GF-D8 (cell line): ENCODE data around the gene KCNMB2.
"Not testable (repeated sequence)": the region's sequence is repeated elsewhere in the genome, so short reads cannot be mapped to it uniquely, and the experiment has no call there.

ENCODE experiments used
- DNase-seq: peaks from one replicate; lab custom pipeline; 2025; lab: John Stamatoyannopoulos, UW

KCNMB2 gene

GRCh38 chr3:178808748-178809147, 272.5 kb downstream of the KCNMB2 start:
- no peak for DNase-seq

- no peak for DNase-seq
Observed at GRCh38 chr3:178810181-178810580, 273.9 kb downstream of the KCNMB2 start.

GRCh38 chr3:178822722-178823121, 286.5 kb downstream of the KCNMB2 start:
- no peak for DNase-seq

- no peak for DNase-seq
Observed at GRCh38 chr3:178823150-178823549, 286.9 kb downstream of the KCNMB2 start.

- DNase-seq = no peak
Observed at GRCh38 chr3:178823591-178824246, 287.5 kb downstream of the KCNMB2 start.

GRCh38 chr3:178826435-178827123, 290.3 kb downstream of the KCNMB2 start:
- no peak for DNase-seq

GRCh38 chr3:178827285-178827856, 291.1 kb downstream of the KCNMB2 start:
- DNase-seq = no peak

GRCh38 chr3:178833695-178834094, 297.5 kb downstream of the KCNMB2 start:
- no peak for DNase-seq

GRCh38 chr3:178835033-178835432, 298.8 kb downstream of the KCNMB2 start:
- no peak for DNase-seq

GRCh38 chr3:178837512-178837911, 301.3 kb downstream of the KCNMB2 start:
- DNase-seq = no peak

- no peak for DNase-seq
Observed at GRCh38 chr3:178840586-178840985, 304.4 kb downstream of the KCNMB2 start.

GRCh38 chr3:178841011-178841410, 304.8 kb downstream of the KCNMB2 start:
- no peak for DNase-seq

GRCh38 chr3:178844916-178845315, 308.7 kb downstream of the KCNMB2 start:
- no peak for DNase-seq

- no peak for DNase-seq
Observed at GRCh38 chr3:178845420-178846118, 309.3 kb downstream of the KCNMB2 start.

GRCh38 chr3:178847190-178847589, 311.0 kb downstream of the KCNMB2 start:
- DNase-seq = no peak

GRCh38 chr3:178849199-178849910, 313.1 kb downstream of the KCNMB2 start:
- no peak for DNase-seq

GRCh38 chr3:178850450-178851190, 314.4 kb downstream of the KCNMB2 start:
- DNase-seq = no peak

GRCh38 chr3:178851564-178851963, 315.3 kb downstream of the KCNMB2 start:
- no peak for DNase-seq

GRCh38 chr3:178856804-178857203, 320.6 kb downstream of the KCNMB2 start:
- DNase-seq = no peak

- DNase-seq = no peak
Observed at GRCh38 chr3:178859386-178859785, 323.1 kb downstream of the KCNMB2 start.

- DNase-seq = not testable (repeated sequence)
Observed at GRCh38 chr3:178859900-178860436, 323.7 kb downstream of the KCNMB2 start.
